ENCODE results near the gene FGD4.
A peak's percentile ranks its signal among the peaks of the same experiment; 100 is the strongest.

Gene FGD4

GRCh38 chr12:32467959-32468863, 68.9 kb downstream of the FGD4 start:
- no peak overlapping the region for H3K27ac ChIP-seq
- no peak for TF ChIP-seq ZFX (IDR thresholded peaks at IDR 0.05; ENCODE audit: borderline replicate concordance)
- TF ChIP-seq CTCF (IDR thresholded peaks at IDR 0.05) = no peak

GRCh38 chr12:32470936-32471470, 71.6 kb downstream of the FGD4 start:
- no peak for TF ChIP-seq ZFX (IDR thresholded peaks at IDR 0.05; ENCODE audit: borderline replicate concordance)
- TF ChIP-seq CTCF (IDR thresholded peaks at IDR 0.05) = no peak
- no peak overlapping the region for H3K27ac ChIP-seq

GRCh38 chr12:32471591-32472001, 72.2 kb downstream of the FGD4 start:
- no peak for TF ChIP-seq CTCF (IDR thresholded peaks at IDR 0.05)
- no peak for TF ChIP-seq ZFX (IDR thresholded peaks at IDR 0.05; ENCODE audit: borderline replicate concordance)
- no peak overlapping the region for H3K27ac ChIP-seq

GRCh38 chr12:32475724-32476123, 76.4 kb downstream of the FGD4 start:
- no peak overlapping the region for H3K27ac ChIP-seq
- TF ChIP-seq ZFX (IDR thresholded peaks at IDR 0.05; ENCODE audit: borderline replicate concordance) = no peak
- TF ChIP-seq CTCF (IDR thresholded peaks at IDR 0.05) = no peak

- no peak for TF ChIP-seq ZFX (IDR thresholded peaks at IDR 0.05; ENCODE audit: borderline replicate concordance)
- no peak overlapping the region for H3K27ac ChIP-seq
Observed at GRCh38 chr12:32476446-32476845, 77.1 kb downstream of the FGD4 start.

GRCh38 chr12:32477714-32478113, 78.4 kb downstream of the FGD4 start:
- H3K27ac ChIP-seq = no peak overlapping the region
- TF ChIP-seq CTCF (IDR thresholded peaks at IDR 0.05) = no peak

- peak overlapping the region; percentile 55 for H3K27ac ChIP-seq
- no peak for TF ChIP-seq CTCF (IDR thresholded peaks at IDR 0.05)
- TF ChIP-seq ZFX (IDR thresholded peaks at IDR 0.05; ENCODE audit: borderline replicate concordance) = no peak
Observed at GRCh38 chr12:32478166-32478565, 78.8 kb downstream of the FGD4 start.

All from 22Rv1 (cell line).